ENCODE data around the gene ANO6. TPM values are rescaled to one million over a fixed set of nuclear protein-coding genes. Genes with fewer than 3 reads are reported as not detected.
A peak's percentile ranks its signal among the peaks of the same experiment; 100 is the strongest.
"Not testable (repeated sequence)": the region's sequence is repeated elsewhere in the genome, so short reads cannot be mapped to it uniquely, and the experiment has no call there.

Gene ANO6
- total RNA-seq, 4 donors from 2014 or later = 117 to 224 (median 170) TPM

DNA sequence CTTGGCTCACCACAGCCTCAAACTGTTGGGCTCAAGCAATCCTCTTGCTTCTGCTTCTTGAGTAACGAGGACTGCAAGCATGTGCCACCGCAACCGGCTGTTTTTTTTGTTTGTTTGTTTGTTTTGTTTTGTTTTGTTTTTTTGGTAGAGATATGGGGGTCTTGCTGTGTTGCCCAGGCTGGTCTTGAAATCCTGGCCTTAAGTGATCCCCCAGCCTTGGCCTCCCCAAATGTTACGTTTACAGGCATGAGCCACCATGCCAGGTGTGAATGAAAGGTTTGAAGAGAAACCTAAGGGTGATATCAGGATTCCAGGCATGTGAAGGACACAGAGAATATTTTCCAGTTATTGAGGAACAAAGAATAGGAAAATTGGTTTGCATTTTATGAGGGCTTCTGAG lies 45.0 kb downstream of the ANO6 start:
- TF ChIP-seq POLR2AphosphoS5 (IDR thresholded peaks at IDR 0.05) (no peak), EP300 (IDR thresholded peaks at IDR 0.05) (no peak), POLR2A (IDR thresholded peaks at IDR 0.05) (no peak)
- TF ChIP-seq, protein P1, sequence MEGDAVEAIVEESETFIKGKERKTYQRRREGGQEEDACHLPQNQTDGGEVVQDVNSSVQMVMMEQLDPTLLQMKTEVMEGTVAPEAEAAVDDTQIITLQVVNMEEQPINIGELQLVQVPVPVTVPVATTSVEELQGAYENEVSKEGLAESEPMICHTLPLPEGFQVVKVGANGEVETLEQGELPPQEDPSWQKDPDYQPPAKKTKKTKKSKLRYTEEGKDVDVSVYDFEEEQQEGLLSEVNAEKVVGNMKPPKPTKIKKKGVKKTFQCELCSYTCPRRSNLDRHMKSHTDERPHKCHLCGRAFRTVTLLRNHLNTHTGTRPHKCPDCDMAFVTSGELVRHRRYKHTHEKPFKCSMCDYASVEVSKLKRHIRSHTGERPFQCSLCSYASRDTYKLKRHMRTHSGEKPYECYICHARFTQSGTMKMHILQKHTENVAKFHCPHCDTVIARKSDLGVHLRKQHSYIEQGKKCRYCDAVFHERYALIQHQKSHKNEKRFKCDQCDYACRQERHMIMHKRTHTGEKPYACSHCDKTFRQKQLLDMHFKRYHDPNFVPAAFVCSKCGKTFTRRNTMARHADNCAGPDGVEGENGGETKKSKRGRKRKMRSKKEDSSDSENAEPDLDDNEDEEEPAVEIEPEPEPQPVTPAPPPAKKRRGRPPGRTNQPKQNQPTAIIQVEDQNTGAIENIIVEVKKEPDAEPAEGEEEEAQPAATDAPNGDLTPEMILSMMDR (IDR thresholded peaks at IDR 0.05) = no peak
- Histone ChIP-seq H3K27ac (peak overlapping the region in 1 of 4 donors; percentile 64), H3K27me3 (no peaks in the 10 kb centered on the region), H3K4me1 (peaks cover 10 to 97% (median 11%) of the 10 kb centered on the region in 3 donors), H3K4me3 (no peak overlapping the region), H3K9me3 (no peaks in the 10 kb centered on the region), H3K36me3 (no peaks in the 10 kb centered on the region)
- no peak for ATAC-seq
- 94 to 100% methylated on average over 1 to 4 of the region's 4 CpGs for WGBS, 2 donors (ENCODE audit: low coverage in 1 of 2)

DNA sequence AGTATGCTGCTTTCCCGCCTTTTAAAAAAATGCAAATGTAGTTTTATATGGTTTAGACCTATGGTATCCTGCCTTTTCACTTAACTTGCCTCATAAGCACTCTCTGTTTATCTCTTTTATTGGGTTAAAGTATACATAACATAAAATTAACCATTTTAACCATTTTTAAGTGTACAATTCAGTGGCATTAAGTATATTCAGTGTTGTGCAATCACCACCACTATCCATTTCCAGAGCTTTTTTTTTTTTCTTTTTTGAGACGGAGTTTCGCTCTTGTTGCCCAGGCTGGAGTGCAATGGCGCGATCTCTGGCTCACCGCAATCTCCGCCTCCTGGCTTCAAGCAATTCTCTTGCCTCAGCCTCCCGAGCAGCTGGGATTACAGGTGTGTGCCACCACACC lies 46.3 kb downstream of the ANO6 start:
- H3K27ac ChIP-seq = peak overlapping the region in 1 of 4 donors; percentile 4
- ATAC-seq, H3K27me3 ChIP-seq, H3K9me3 ChIP-seq, H3K36me3 ChIP-seq, H3K4me3 ChIP-seq: not testable (repeated sequence)
- peaks cover 8 to 97% (median 10%) of the 10 kb centered on the region in 3 donors for H3K4me1 ChIP-seq
- 84 to 98% methylated on average over 5 to 7 of the region's 8 CpGs for WGBS, 2 donors (ENCODE audit: low coverage in 1 of 2)

DNA sequence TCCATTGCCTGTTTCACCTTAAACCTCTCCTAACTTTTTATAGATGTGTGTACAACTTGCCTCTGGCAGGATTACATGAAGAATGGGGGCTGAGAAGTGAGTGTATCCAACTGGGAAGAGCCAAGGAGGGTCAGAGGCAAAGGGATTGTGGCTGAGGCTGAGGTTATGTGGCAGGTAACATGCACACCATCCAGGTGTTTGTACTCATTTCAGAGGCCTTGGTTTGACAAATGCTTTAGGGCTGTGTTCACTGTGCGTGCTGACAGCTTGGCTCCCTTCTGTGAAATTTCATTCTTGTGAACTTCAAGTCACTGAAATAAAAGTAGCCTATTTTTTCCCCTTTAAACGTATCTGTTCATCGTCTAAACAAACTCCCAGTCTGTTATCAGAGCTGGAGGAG lies 47.7 kb downstream of the ANO6 start:
- no peaks in the 10 kb centered on the region for H3K9me3 ChIP-seq
- no peak for ATAC-seq
- no peak overlapping the region for H3K4me3 ChIP-seq
- peaks cover 11 to 97% (median 17%) of the 10 kb centered on the region in 3 donors for H3K4me1 ChIP-seq
- no peaks in the 10 kb centered on the region for H3K36me3 ChIP-seq
- H3K27ac ChIP-seq = peak overlapping the region; percentile 25 to 57 (median 46)
- TF ChIP-seq EP300 (IDR thresholded peaks at IDR 0.05) = no peak
- TF ChIP-seq, protein P1 (IDR thresholded peaks at IDR 0.05) = no peak
- no peaks in the 10 kb centered on the region for H3K27me3 ChIP-seq
- 0 to 57% methylated on average over 2 to 3 of the region's 3 CpGs for WGBS, 2 donors (ENCODE audit: low coverage in 1 of 2)

DNA sequence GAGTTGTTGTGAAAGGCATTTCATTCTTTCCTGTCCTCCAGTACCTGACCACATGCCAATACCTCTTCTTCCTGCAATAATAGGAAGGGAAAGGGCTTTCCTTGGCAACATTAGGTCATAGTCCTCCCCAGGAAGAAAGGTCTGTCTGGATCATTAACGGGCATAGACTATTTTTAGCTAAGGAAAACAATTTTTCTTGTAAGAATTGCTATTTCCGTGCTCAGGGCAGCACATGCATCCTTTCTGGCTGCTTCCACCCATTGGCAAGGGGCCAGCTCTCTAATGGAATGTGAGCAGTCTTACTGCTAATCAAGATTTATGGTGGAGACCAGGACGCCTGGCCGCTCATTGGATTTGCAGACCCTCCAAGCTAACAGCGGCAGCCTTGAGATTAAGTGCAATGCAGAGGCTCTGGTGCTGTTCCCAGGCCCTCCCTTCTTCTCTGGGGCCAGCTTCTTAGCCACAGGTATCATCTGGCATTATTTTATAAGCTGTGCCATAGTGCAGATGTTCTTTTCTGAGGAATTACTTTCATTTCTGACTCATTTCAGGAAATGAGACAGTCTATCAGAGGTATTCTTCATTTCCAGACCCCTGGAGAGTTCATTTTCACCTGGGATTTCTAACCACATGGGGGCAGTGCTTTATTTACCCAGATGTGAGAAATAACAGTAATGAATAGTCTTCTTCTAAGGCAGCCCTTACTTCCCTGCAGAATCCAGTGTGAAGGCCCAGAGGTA lies 52.9 kb downstream of the ANO6 start:
- no peaks in the 10 kb centered on the region for H3K9me3 ChIP-seq
- H3K4me3 ChIP-seq = peak overlapping the region in 1 of 2 donors; percentile 11
- peak; percentile 65 for ATAC-seq
- TF ChIP-seq POLR2A (IDR thresholded peaks at IDR 0.05) (no peak), POLR2AphosphoS5 (IDR thresholded peaks at IDR 0.05) (peak; percentile 84)
- TF ChIP-seq, protein P1 (IDR thresholded peaks at IDR 0.05) = peak; percentile 19 to 54 (median 50)
- peak overlapping the region; percentile 4 to 76 (median 64) for H3K27ac ChIP-seq
- H3K27me3 ChIP-seq = no peaks in the 10 kb centered on the region
- no peaks in the 10 kb centered on the region for H3K36me3 ChIP-seq
- H3K4me1 ChIP-seq = peaks cover 14 to 96% (median 27%) of the 10 kb centered on the region in 3 donors
- WGBS, 2 donors (ENCODE audit: low coverage in 1 of 2) = 1 to 3% methylated on average over 5 of the region's 5 CpGs

DNA sequence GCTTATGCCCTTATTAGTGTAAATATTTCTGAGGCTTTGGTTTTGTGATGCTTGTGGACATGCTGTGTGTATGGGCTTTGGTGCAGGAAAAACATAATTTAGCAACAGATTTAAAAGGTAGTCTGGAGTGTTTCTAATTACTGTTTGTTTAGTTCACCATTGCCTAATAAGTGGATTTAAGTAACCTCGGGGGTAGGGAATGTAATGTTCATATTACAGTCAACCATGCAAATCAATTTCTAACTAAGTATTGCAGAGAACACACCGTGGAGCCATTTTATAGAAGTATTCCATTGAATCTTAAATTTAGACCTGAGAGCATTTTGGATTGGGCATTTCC lies 53.5 kb downstream of the ANO6 start:
- Histone ChIP-seq H3K4me3 (no peak overlapping the region), H3K4me1 (peaks cover 11 to 96% (median 30%) of the 10 kb centered on the region in 3 donors), H3K36me3 (no peaks in the 10 kb centered on the region), H3K27ac (peak overlapping the region; percentile 4 to 76 (median 64)), H3K9me3 (no peaks in the 10 kb centered on the region), H3K27me3 (no peaks in the 10 kb centered on the region)
- ATAC-seq = no peak
- no peak for TF ChIP-seq POLR2A (IDR thresholded peaks at IDR 0.05)
- TF ChIP-seq POLR2AphosphoS5 (IDR thresholded peaks at IDR 0.05) = no peak
- no peak for TF ChIP-seq EP300 (IDR thresholded peaks at IDR 0.05)
- TF ChIP-seq, protein P1 (IDR thresholded peaks at IDR 0.05) = no peak
- WGBS, 2 donors (ENCODE audit: low coverage in 1 of 2) = 48 to 58% methylated on average over 2 of the region's 2 CpGs
